ENCODE results near the gene ATAD3A.

ATAD3A gene

DNA sequence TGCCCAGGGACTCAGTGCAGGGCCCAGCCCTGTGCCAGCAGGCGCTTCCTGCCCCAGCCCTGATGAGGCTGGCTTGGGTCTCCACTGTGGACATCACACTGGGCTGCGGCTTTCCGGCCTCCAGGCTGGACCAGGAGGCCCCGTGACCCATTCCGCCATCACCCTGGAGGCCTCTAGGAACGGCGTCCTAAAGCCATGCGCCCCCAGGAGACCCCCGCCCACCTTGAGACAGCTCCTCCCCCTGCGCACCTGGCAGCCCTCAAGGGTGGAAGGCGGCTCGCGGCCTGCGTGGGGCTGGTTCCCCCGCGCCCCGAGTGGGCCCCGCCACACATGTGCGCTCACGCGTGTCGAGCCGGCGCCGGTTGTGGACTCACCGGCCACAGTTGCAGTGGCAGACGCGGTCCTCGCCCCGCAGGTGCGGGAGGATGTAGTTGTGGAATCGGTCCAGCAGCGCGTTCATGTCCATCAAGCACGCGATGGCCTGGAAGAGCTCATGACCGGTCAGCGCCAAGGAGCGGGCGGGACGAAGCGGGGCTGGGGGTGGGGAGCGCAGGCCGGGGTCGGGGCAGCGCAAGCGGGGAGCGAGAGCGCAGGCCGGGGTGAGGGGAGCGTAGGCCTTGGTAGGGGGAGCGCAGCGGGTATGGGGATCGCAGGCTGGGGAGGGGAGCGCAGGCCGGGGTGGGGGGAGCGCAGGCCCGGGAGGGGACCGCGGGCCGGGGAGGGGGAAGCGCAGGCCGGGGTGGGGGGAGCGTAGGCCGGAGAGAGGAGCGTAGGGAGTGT lies 27.5 kb downstream of the ATAD3A start (continued):
- TF ChIP-seq HOXA7 (CRISPR knock-in tag; IDR thresholded peaks at IDR 0.05; ENCODE audit: borderline replicate concordance): no peak
- no peak for TF ChIP-seq SP2 (tag by site-specific recombination; IDR thresholded peaks at IDR 0.05)
- TF ChIP-seq, protein P1, sequence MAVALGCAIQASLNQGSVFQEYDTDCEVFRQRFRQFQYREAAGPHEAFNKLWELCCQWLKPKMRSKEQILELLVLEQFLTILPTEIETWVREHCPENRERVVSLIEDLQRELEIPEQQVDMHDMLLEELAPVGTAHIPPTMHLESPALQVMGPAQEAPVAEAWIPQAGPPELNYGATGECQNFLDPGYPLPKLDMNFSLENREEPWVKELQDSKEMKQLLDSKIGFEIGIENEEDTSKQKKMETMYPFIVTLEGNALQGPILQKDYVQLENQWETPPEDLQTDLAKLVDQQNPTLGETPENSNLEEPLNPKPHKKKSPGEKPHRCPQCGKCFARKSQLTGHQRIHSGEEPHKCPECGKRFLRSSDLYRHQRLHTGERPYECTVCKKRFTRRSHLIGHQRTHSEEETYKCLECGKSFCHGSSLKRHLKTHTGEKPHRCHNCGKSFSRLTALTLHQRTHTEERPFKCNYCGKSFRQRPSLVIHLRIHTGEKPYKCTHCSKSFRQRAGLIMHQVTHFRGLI (tag by site-specific recombination; IDR thresholded peaks at IDR 0.05): no peak
- no peak for TF ChIP-seq MYNN (tag by site-specific recombination; IDR thresholded peaks at IDR 0.05; ENCODE audit: borderline replicate concordance)
- TF ChIP-seq PBX3 (CRISPR knock-in tag; IDR thresholded peaks at IDR 0.05): no peak
- TF ChIP-seq KLF8 (tag by site-specific recombination; IDR thresholded peaks at IDR 0.05): no peak
- TF ChIP-seq, protein P2, sequence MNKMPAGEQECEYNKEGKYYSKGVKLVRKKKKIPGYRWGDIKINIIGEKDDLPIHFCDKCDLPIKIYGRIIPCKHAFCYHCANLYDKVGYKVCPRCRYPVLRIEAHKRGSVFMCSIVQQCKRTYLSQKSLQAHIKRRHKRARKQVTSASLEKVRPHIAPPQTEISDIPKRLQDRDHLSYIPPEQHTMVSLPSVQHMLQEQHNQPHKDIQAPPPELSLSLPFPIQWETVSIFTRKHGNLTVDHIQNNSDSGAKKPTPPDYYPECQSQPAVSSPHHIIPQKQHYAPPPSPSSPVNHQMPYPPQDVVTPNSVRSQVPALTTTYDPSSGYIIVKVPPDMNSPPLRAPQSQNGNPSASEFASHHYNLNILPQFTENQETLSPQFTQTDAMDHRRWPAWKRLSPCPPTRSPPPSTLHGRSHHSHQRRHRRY (tag by site-specific recombination; IDR thresholded peaks at IDR 0.05): no peak
- TF ChIP-seq, protein P3, sequence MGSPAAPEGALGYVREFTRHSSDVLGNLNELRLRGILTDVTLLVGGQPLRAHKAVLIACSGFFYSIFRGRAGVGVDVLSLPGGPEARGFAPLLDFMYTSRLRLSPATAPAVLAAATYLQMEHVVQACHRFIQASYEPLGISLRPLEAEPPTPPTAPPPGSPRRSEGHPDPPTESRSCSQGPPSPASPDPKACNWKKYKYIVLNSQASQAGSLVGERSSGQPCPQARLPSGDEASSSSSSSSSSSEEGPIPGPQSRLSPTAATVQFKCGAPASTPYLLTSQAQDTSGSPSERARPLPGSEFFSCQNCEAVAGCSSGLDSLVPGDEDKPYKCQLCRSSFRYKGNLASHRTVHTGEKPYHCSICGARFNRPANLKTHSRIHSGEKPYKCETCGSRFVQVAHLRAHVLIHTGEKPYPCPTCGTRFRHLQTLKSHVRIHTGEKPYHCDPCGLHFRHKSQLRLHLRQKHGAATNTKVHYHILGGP (tag by site-specific recombination; IDR thresholded peaks at IDR 0.05): no peak

- POLR2A ChIA-PET: interaction anchor here (1.6 kb wide), 1 partner anchor 19 kb away, joined by 4 read pairs; no protein-coding TSS in a partner anchor
- Histone ChIP-seq H3K9me3 (ENCODE audit: control insufficient read depth, insufficient read depth, low read depth, low read length) (no peaks in the 10 kb centered on the region), H3K27ac (ENCODE audit: extremely low read depth, low read depth, low read length) (no peak within 1 kb of the TSS), H3K36me3 (ENCODE audit: control insufficient read depth in 2 of 2, insufficient read depth in 1 of 2, low read length in 2 of 2) (peaks cover 0 to 69% of the 10 kb centered on the region in 2 experiments; a peak in 1 of 3 replicates), H3K4me3 (ENCODE audit: low read depth, low read length) (no peak within 1 kb of the TSS), H3K4me1 (ENCODE audit: control insufficient read depth, insufficient read depth, low read length) (no peaks in the 10 kb centered on the region)
- CTCF ChIA-PET: no interaction called here
- TF ChIP-seq PATZ1 (tag by site-specific recombination; IDR thresholded peaks at IDR 0.05) (no peak), GLI2 (tag by site-specific recombination; IDR thresholded peaks at IDR 0.05; ENCODE audit: borderline replicate concordance, low read depth) (no peak), ZNF221 (tag by site-specific recombination; IDR thresholded peaks at IDR 0.05; ENCODE audit: borderline replicate concordance) (no peak), ZNF132 (tag by site-specific recombination; IDR thresholded peaks at IDR 0.05; ENCODE audit: borderline replicate concordance) (no peak), ZNF426 (tag by site-specific recombination; IDR thresholded peaks at IDR 0.05) (no peak), ATF2 (tag by site-specific recombination; IDR thresholded peaks at IDR 0.05; ENCODE audit: low read depth) (no peak), ZNF677 (tag by site-specific recombination; IDR thresholded peaks at IDR 0.05) (no peak), ZNF239 (tag by site-specific recombination; IDR thresholded peaks at IDR 0.05) (no peak), ZNF214 (tag by site-specific recombination; IDR thresholded peaks at IDR 0.05; ENCODE audit: borderline replicate concordance) (no peak)
- TF ChIP-seq, protein P4, sequence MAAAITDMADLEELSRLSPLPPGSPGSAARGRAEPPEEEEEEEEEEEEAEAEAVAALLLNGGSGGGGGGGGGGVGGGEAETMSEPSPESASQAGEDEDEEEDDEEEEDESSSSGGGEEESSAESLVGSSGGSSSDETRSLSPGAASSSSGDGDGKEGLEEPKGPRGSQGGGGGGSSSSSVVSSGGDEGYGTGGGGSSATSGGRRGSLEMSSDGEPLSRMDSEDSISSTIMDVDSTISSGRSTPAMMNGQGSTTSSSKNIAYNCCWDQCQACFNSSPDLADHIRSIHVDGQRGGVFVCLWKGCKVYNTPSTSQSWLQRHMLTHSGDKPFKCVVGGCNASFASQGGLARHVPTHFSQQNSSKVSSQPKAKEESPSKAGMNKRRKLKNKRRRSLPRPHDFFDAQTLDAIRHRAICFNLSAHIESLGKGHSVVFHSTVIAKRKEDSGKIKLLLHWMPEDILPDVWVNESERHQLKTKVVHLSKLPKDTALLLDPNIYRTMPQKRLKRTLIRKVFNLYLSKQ (tag by site-specific recombination; IDR thresholded peaks at IDR 0.05; ENCODE audit: borderline replicate concordance): no peak
- TF ChIP-seq, protein P5, sequence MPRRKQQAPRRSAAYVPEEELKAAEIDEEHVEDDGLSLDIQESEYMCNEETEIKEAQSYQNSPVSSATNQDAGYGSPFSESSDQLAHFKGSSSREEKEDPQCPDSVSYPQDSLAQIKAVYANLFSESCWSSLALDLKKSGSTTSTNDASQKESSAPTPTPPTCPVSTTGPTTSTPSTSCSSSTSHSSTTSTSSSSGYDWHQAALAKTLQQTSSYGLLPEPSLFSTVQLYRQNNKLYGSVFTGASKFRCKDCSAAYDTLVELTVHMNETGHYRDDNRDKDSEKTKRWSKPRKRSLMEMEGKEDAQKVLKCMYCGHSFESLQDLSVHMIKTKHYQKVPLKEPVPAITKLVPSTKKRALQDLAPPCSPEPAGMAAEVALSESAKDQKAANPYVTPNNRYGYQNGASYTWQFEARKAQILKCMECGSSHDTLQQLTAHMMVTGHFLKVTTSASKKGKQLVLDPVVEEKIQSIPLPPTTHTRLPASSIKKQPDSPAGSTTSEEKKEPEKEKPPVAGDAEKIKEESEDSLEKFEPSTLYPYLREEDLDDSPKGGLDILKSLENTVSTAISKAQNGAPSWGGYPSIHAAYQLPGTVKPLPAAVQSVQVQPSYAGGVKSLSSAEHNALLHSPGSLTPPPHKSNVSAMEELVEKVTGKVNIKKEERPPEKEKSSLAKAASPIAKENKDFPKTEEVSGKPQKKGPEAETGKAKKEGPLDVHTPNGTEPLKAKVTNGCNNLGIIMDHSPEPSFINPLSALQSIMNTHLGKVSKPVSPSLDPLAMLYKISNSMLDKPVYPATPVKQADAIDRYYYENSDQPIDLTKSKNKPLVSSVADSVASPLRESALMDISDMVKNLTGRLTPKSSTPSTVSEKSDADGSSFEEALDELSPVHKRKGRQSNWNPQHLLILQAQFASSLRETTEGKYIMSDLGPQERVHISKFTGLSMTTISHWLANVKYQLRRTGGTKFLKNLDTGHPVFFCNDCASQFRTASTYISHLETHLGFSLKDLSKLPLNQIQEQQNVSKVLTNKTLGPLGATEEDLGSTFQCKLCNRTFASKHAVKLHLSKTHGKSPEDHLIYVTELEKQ (tag by site-specific recombination; IDR thresholded peaks at IDR 0.05; ENCODE audit: borderline replicate concordance): no peak
Measured at GRCh38 chr1:1540090-1540817, 28.3 kb downstream of the ATAD3A start, which contains the start of gene TMEM240. TMEM240 (minus strand) TSS chr1:1540624; CDS start chr1:1540346, 278 bp downstream.
